Bronchial epithelial cell (primary cell): Measurements from ENCODE around the gene TYRP1. TPM values are rescaled to one million over a fixed set of nuclear protein-coding genes. Genes with fewer than 3 reads are reported as not detected.

ENCODE experiments used
- DNase-seq: peaks from one replicate; pipeline ENCODE4 v3.0.0-alpha.2; 2010; ENCODE audit warnings: low read depth
- FAIRE-seq: peaks from 2 replicates; lab custom pipeline; 2011; peaks lifted over from hg19 to GRCh38; lab: Jason Lieb, UNC
- H3K27me3 ChIP-seq: 2 replicates; pipeline ENCODE4 v1.5.1; 2011; ENCODE audit warnings: low read length; ENCODE audit not compliant: control insufficient read depth, insufficient read depth
- H3K36me3 ChIP-seq: 2 replicates; pipeline ENCODE4 v1.5.1; 2011; ENCODE audit warnings: low read length; ENCODE audit not compliant: control insufficient read depth, insufficient read depth
- H3K4me3 ChIP-seq: 2 replicates; pipeline ENCODE4 v1.5.1; 2011; ENCODE audit warnings: mild to moderate bottlenecking, low read depth, low read length, control low read depth
- CTCF ChIP-seq: IDR thresholded peaks from 2 replicates; pipeline ENCODE4 v1.5.1; 2011; ENCODE audit warnings: mild to moderate bottlenecking, moderate library complexity, low read length, control low read depth, inconsistent platforms; ENCODE audit not compliant: insufficient read depth, severe bottlenecking
- total RNA-seq: library from RNA; depleted of rRNA; stranded (reverse); fragments of >200 nt; gene quantifications from 2 replicates; pipeline ENCODE4 v1.2.1, GENCODE V29; 2014

Gene TYRP1
- total RNA-seq, 1 donor from 2014 or later, result not detected

GRCh38 chr9:12735665-12736064, 42.5 kb downstream of the TYRP1 start:
- Histone ChIP-seq H3K27me3 (no peaks in the 10 kb centered on the region), H3K4me3 (no peak overlapping the region), H3K36me3 (no peaks in the 10 kb centered on the region)
- no peak for DNase-seq
- no peak for TF ChIP-seq CTCF
- no peak for FAIRE-seq

DNA sequence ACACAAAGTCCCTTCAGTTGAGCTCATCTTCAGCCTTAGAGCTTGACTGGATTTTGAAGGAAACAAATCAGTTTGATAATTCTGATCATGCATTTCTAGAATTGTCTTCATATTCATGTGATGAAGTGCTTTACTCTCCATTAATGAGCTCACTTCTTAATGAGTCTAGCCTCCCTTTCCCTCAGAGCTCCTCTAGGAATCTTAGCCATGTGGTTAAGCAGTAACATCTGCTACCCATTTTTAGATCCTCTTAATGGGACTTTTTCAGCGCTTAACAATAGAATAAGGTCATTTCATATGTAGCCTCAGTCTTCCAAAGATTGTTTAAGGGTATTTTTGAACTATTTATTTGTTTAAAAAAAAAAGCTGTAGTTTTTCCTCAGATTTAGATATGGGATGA, 44.7 kb downstream of the TYRP1 start:
- no peaks in the 10 kb centered on the region for H3K36me3 ChIP-seq
- no peaks in the 10 kb centered on the region for H3K27me3 ChIP-seq
- DNase-seq, result no peak
- TF ChIP-seq CTCF, result no peak
- H3K4me3 ChIP-seq, result no peak overlapping the region
- no peak for FAIRE-seq

- DNase-seq, result peak; percentile 41
- no peak for FAIRE-seq
- H3K27me3 ChIP-seq, result no peaks in the 10 kb centered on the region
- no peak overlapping the region for H3K4me3 ChIP-seq
- no peak for TF ChIP-seq CTCF
- H3K36me3 ChIP-seq, result no peaks in the 10 kb centered on the region
These were observed 45.9 kb downstream of the TYRP1 start for GRCh38 chr9:12739014-12739652.

DNA sequence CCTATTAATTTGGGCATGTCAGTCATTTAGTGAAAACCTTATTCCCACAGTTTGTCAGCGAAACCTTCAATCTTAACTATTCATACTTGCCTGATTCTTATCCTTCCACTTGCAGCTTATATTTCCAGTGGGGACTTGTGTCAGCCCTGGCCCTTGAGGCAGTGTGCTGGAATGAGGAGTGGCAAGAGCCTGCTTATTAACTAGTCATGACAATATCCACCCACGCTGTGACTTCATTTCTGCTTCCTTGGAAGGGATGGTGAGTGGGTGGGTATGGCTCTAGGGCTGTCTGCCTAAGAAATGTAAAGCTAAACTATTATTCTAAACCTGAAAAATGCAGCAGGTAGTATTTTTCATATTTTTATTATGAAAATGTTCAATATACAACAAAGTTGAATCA, 47.7 kb downstream of the TYRP1 start:
- FAIRE-seq (no peak), DNase-seq (peak; percentile 96)
- Histone ChIP-seq H3K36me3 (no peaks in the 10 kb centered on the region), H3K27me3 (no peaks in the 10 kb centered on the region), H3K4me3 (no peak overlapping the region)
- TF ChIP-seq CTCF, result no peak

GRCh38 chr9:12748016-12748415, 54.8 kb downstream of the TYRP1 start:
- DNase-seq (peak; percentile 89), FAIRE-seq (no peak)
- Histone ChIP-seq H3K27me3 (no peaks in the 10 kb centered on the region), H3K36me3 (no peaks in the 10 kb centered on the region), H3K4me3 (no peak overlapping the region)
- no peak for TF ChIP-seq CTCF

GRCh38 chr9:12748954-12749353, 55.8 kb downstream of the TYRP1 start:
- FAIRE-seq (no peak), DNase-seq (no peak)
- H3K36me3 ChIP-seq, result no peaks in the 10 kb centered on the region
- H3K4me3 ChIP-seq, result no peak overlapping the region
- H3K27me3 ChIP-seq, result no peaks in the 10 kb centered on the region
- no peak for TF ChIP-seq CTCF
